ENCODE results near the gene NSMCE1. TPM values are rescaled to one million over a fixed set of nuclear protein-coding genes. Genes with fewer than 3 reads are reported as not detected.

NSMCE1 gene
- total RNA-seq, 1 experiment from 2014 or later: 19.3 TPM

DNA sequence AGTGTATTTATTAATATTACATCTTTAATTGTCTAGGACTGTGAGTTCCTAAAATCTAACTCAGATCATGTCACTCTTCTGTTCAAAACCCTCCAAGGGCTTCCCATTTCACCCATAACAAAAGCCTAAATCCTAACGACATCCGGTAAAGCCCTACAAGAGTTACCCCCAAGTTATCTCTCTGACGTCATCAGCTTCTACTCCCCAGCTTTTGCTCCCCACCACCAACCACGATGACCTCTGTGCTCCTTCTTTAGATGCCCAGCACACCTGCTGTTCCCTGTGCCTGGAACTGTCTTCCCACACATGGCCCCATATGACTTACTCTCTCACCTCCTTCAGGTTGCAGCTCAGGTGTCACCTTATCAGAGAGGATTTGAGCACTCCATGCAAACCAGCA, 71.6 kb downstream of the NSMCE1 start:
- peaks cover 11 to 14% of the 10 kb centered on the region in 2 experiments for H3K4me1 Mint-ChIP-seq
- WGBS (ENCODE audit: extremely low coverage, insufficient read length, low lambda C conversion rate): no CpG with 5 or more reads among the region's 4 CpGs

More for the DNA sequence above, 71.6 kb downstream of the NSMCE1 start:
- H3K4ac ChIP-seq (ENCODE audit: low read depth, low read length): no peak overlapping the region
- H4K91ac ChIP-seq (ENCODE audit: insufficient read length, low read depth, low read length): no peak overlapping the region
- no peak overlapping the region for H2BK120ac ChIP-seq (ENCODE audit: low read depth, low read length, poor library complexity, severe bottlenecking)
- H3K9ac ChIP-seq (ENCODE audit: extremely low read depth, insufficient read length, low read length): no peak overlapping the region
- H3K14ac ChIP-seq (ENCODE audit: insufficient read depth, low read length): no peak overlapping the region
- H3T11ph ChIP-seq (ENCODE audit: low read length): no peak overlapping the region
- no peak overlapping the region for H2BK20ac ChIP-seq (ENCODE audit: low read depth, low read length, poor library complexity, severe bottlenecking)
- Mint-ChIP-seq H3K9me3 (peaks cover 7 to 9% of the 10 kb centered on the region in 2 experiments; a peak in 3 of 5 replicates), H3K36me3 (ENCODE audit: insufficient read depth in 1 of 3, low read depth in 3 of 3) (no peaks in the 10 kb centered on the region), H3K4me3 (no peak overlapping the region), H3K27ac (no peak overlapping the region), H3K27me3 (ENCODE audit: low read depth) (peaks cover 15% of the 10 kb centered on the region)
- no peak overlapping the region for H3K27ac ChIP-seq (ENCODE audit: insufficient read length, low read depth, low read length)
- TF ChIP-seq, protein P1, sequence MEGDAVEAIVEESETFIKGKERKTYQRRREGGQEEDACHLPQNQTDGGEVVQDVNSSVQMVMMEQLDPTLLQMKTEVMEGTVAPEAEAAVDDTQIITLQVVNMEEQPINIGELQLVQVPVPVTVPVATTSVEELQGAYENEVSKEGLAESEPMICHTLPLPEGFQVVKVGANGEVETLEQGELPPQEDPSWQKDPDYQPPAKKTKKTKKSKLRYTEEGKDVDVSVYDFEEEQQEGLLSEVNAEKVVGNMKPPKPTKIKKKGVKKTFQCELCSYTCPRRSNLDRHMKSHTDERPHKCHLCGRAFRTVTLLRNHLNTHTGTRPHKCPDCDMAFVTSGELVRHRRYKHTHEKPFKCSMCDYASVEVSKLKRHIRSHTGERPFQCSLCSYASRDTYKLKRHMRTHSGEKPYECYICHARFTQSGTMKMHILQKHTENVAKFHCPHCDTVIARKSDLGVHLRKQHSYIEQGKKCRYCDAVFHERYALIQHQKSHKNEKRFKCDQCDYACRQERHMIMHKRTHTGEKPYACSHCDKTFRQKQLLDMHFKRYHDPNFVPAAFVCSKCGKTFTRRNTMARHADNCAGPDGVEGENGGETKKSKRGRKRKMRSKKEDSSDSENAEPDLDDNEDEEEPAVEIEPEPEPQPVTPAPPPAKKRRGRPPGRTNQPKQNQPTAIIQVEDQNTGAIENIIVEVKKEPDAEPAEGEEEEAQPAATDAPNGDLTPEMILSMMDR (conservative IDR thresholded peaks at IDR 0.05): no peak
- no peak overlapping the region for H3K23ac ChIP-seq (ENCODE audit: insufficient read length, low read depth, low read length)
- H3K27me3 ChIP-seq (ENCODE audit: insufficient read depth, low read length): no peaks in the 10 kb centered on the region; the same call in 1 of the 2 replicates
- H4K20me1 ChIP-seq (ENCODE audit: control insufficient read depth, insufficient read depth, insufficient read length): no peaks in the 10 kb centered on the region
- no peaks in the 10 kb centered on the region for H3K79me1 ChIP-seq (ENCODE audit: insufficient read depth, low read depth, low read length, poor library complexity, severe bottlenecking)
- no peak overlapping the region for H2BK15ac ChIP-seq (ENCODE audit: low read depth, low read length)
- H3K56ac ChIP-seq (ENCODE audit: insufficient read length, low read depth, low read length): no peak overlapping the region
- DNase-seq: no peak
- no peaks in the 10 kb centered on the region for H3K79me2 ChIP-seq (ENCODE audit: insufficient read depth, low read length)
- no peak overlapping the region for H3K18ac ChIP-seq (ENCODE audit: insufficient read length, low read depth, low read length)
- no peak overlapping the region for H4K8ac ChIP-seq (replicated peaks; ENCODE audit: insufficient read length, low read depth, low read length)
- H2AK5ac ChIP-seq (ENCODE audit: insufficient read length, low read length): no peak overlapping the region
- no peak overlapping the region for H2BK12ac ChIP-seq (ENCODE audit: insufficient read length, low read depth, low read length)
- no peak overlapping the region for H3K4me2 ChIP-seq (ENCODE audit: insufficient read depth, insufficient read length, low read length)
- H3K23me2 ChIP-seq (ENCODE audit: insufficient read length, low read depth, low read length, poor library complexity, severe bottlenecking): no peaks in the 10 kb centered on the region
- no peak overlapping the region for H4K5ac ChIP-seq (ENCODE audit: insufficient read length, low read depth, low read length)
- H2BK5ac ChIP-seq (ENCODE audit: insufficient read length, low read length): no peak overlapping the region
- H3K4me1 ChIP-seq (ENCODE audit: insufficient read depth, low read length): peaks cover 2% of the 10 kb centered on the region; the same call in 1 of the 2 replicates
- H2AFZ ChIP-seq (ENCODE audit: low read length): no peak overlapping the region
- no peaks in the 10 kb centered on the region for H3K9me3 ChIP-seq (ENCODE audit: control insufficient read depth, low read depth, low read length)

Measured in H9 (cell line).